D341Med (cell line): Measurements from ENCODE around the gene RELN.
A peak's percentile ranks its signal among the peaks of the same experiment; 100 is the strongest.

Source experiments
- DNase-seq: peaks from one replicate; pipeline ENCODE4 v3.0.0; 2012; ENCODE audit warnings: low spot score

Gene RELN

GRCh38 chr7:103480771-103481170 lies 508.7 kb downstream of the RELN start:
- DNase-seq: no peak

- no peak for DNase-seq
Observed at GRCh38 chr7:103474956-103475355, 514.5 kb downstream of the RELN start.

GRCh38 chr7:103469095-103469948 lies 520.1 kb downstream of the RELN start:
- no peak for DNase-seq

GRCh38 chr7:103466814-103467213 lies 522.6 kb downstream of the RELN start:
- no peak for DNase-seq

GRCh38 chr7:103462358-103462757 lies 527.1 kb downstream of the RELN start:
- DNase-seq: no peak

GRCh38 chr7:103447073-103447960 lies 542.1 kb downstream of the RELN start:
- peak; percentile 83 for DNase-seq

GRCh38 chr7:103446049-103446520 lies 543.4 kb downstream of the RELN start, which contains the start of gene SLC26A5:
Gene SLC26A5 (minus strand): TSS chr7:103446207. CDS start chr7:103421514, 24,693 bp downstream.
- peak; percentile 66 for DNase-seq

GRCh38 chr7:103445228-103446048 lies 544.0 kb downstream of the RELN start:
- peak; percentile 38 for DNase-seq

GRCh38 chr7:103439661-103440060 lies 549.8 kb downstream of the RELN start:
- no peak for DNase-seq

GRCh38 chr7:103437623-103438022 lies 551.8 kb downstream of the RELN start:
- no peak for DNase-seq

GRCh38 chr7:103432712-103433111 lies 556.7 kb downstream of the RELN start:
- DNase-seq: no peak

- DNase-seq: no peak
Observed at GRCh38 chr7:103425177-103425576, 564.3 kb downstream of the RELN start.

GRCh38 chr7:103423467-103424179 lies 565.8 kb downstream of the RELN start:
- DNase-seq: no peak
